HepG2 (cell line): Measurements from ENCODE around the gene EXOC6B. TPM values are rescaled to one million over a fixed set of nuclear protein-coding genes. Genes with fewer than 3 reads are reported as not detected.
A peak's percentile ranks its signal among the peaks of the same experiment; 100 is the strongest.

ENCODE experiments used
- ATAC-seq: fragments of 200-7000 bp; cut with Tn5 transposase; 3 replicates; pipeline ENCODE4 v1.9.1; 2020; ENCODE audit warnings: mild to moderate bottlenecking, moderate library complexity
- BruUV-seq: library from RNA; stranded (reverse); fragments of 400-500 nt; replicated peaks from 2 replicates; lab custom pipeline; 2021; lab: Mats Ljungman, UMichigan
- CTCF ChIA-PET: fragments of 300-600 bp; formaldehyde crosslinking; extraction: SDS; loops from one replicate; lab custom pipeline; 2021; ENCODE audit warnings: low total read pairs, inconsistent platforms, low intra/inter-chr PET ratio; lab: Yijun Ruan, JAX
- POLR2A ChIA-PET: fragments of 350-600 bp; sonication (Branson Sonifier 250); formaldehyde crosslinking; loops from one replicate; lab custom pipeline; 2020; ENCODE audit warnings: antibody characterized with exemption, inconsistent platforms; lab: Yijun Ruan, JAX
- DNase-seq: peaks from one replicate; pipeline ENCODE4 v3.0.0-alpha.2; 2015; ENCODE audit warnings: low spot score
- FAIRE-seq: peaks from 3 replicates; lab custom pipeline; 2011; peaks lifted over from hg19 to GRCh38; lab: Jason Lieb, UNC
- H2AFZ ChIP-seq: one replicate; pipeline ENCODE4 v1.6.1; 2011; ENCODE audit warnings: low read length, inconsistent platforms
- H3K27ac ChIP-seq: fragments of 300-600 bp; 3 replicates; pipeline ENCODE4 v1.8.0; 2011; ENCODE audit warnings: mixed run types, mild to moderate bottlenecking, mixed read lengths, low read length, inconsistent platforms; ENCODE audit not compliant: insufficient read depth; ENCODE audit errors: extremely low read length
- H3K27me3 ChIP-seq, 2 experiments: fragments of 200-600 bp in 1 of 2; 2 replicates in 1 of 2; 3 replicates in 1 of 2; pipeline versions ENCODE4 v1.6.0 to v1.8.0; 2011; ENCODE audit warnings: low read length in 2 of 2, mild to moderate bottlenecking in 2 of 2, moderate library complexity in 2 of 2, inconsistent platforms in 1 of 2; ENCODE audit not compliant: insufficient read depth in 2 of 2, control insufficient read depth in 1 of 2
- H3K36me3 ChIP-seq, 2 experiments: fragments of 200-600 bp in 1 of 2; replicated peaks in 1 of 2; 2 replicates in 1 of 2; 3 replicates in 1 of 2; pipeline versions ENCODE4 v1.5.1 to v1.8.0; 2011; ENCODE audit warnings: low read length in 2 of 2, inconsistent platforms in 1 of 2; ENCODE audit not compliant: insufficient read depth in 2 of 2, control insufficient read depth in 1 of 2
- H3K4me1 ChIP-seq: 2 replicates; pipeline ENCODE4 v1.5.1; 2012; ENCODE audit warnings: low read length, inconsistent platforms; ENCODE audit not compliant: insufficient read depth
- H3K4me2 ChIP-seq: 2 replicates; pipeline ENCODE4 v1.6.0; 2011; ENCODE audit warnings: low read depth, low read length, inconsistent platforms
- H3K4me3 ChIP-seq, 3 experiments: fragments of 200-600 bp in 1 of 3; sonication (generic), shearing (Covaris generic) in 1 of 3; replicated peaks in 1 of 3; 2 replicates each; pipeline ENCODE4 v1.5.1; 2011 to 2016; ENCODE audit warnings: low read length in 3 of 3, inconsistent platforms in 2 of 3, low read depth in 2 of 3, mild to moderate bottlenecking in 2 of 3, control low read depth in 1 of 3, mixed read lengths in 1 of 3; ENCODE audit not compliant: insufficient read depth in 1 of 3
- H3K79me2 ChIP-seq: one replicate; pipeline ENCODE4 v1.6.1; 2011; ENCODE audit warnings: low read length, inconsistent platforms; ENCODE audit not compliant: insufficient read depth
- H3K9ac ChIP-seq: 2 replicates; pipeline ENCODE4 v1.6.0; 2011; ENCODE audit warnings: mild to moderate bottlenecking, low read depth, low read length, inconsistent platforms; ENCODE audit not compliant: insufficient read depth
- H3K9me3 ChIP-seq: 2 replicates; pipeline ENCODE4 v1.5.1; 2012; ENCODE audit warnings: mild to moderate bottlenecking, low read length
- H4K20me1 ChIP-seq: 2 replicates; pipeline ENCODE4 v1.6.0; 2011; ENCODE audit warnings: inconsistent platforms, mild to moderate bottlenecking, low read length, moderate library complexity; ENCODE audit not compliant: insufficient read depth
- FIP1L1 ChIP-seq: fragments of 200-400 bp; formaldehyde crosslinking; IDR thresholded peaks from 2 replicates; pipeline ENCODE4 v1.6.1; 2018; ENCODE audit warnings: low read depth, mild to moderate bottlenecking, low read length, moderate library complexity, borderline replicate concordance; ENCODE audit not compliant: insufficient read depth
- IRF2 ChIP-seq: IDR thresholded peaks from 2 replicates; pipeline ENCODE4 v1.6.1; 2018; ENCODE audit warnings: missing genetic modification reagents, missing compliant biosample characterization
- KDM6A ChIP-seq: IDR thresholded peaks from 2 replicates; pipeline ENCODE4 v1.6.1; 2016; ENCODE audit warnings: low read depth
- MAFG ChIP-seq: sonication (generic); formaldehyde crosslinking; IDR thresholded peaks from 2 replicates; pipeline ENCODE4 v1.5.1; 2020; ENCODE audit warnings: mild to moderate bottlenecking, missing genetic modification reagents
- MIER2 ChIP-seq: IDR thresholded peaks from 2 replicates; pipeline ENCODE4 v1.6.1; 2016; ENCODE audit warnings: missing biosample characterization, missing genetic modification reagents
- MYC ChIP-seq: sonication (generic); formaldehyde crosslinking; IDR thresholded peaks from 2 replicates; pipeline ENCODE4 v1.9.0; 2021; ENCODE audit warnings: missing genetic modification reagents, borderline replicate concordance
- NCOR1 ChIP-seq: fragments of 200-600 bp; sonication (generic); IDR thresholded peaks from 2 replicates; pipeline ENCODE4 v1.7.0; 2017; ENCODE audit warnings: antibody characterized with exemption, low read length, borderline replicate concordance
- NFE2L2 ChIP-seq: fragments of 150-350 bp; IDR thresholded peaks from 2 replicates; pipeline ENCODE4 v1.6.1; 2014; ENCODE audit warnings: low read length
- POLR2G ChIP-seq: fragments of 200-400 bp; formaldehyde crosslinking; IDR thresholded peaks from 2 replicates; pipeline ENCODE4 v1.6.1; 2018; ENCODE audit warnings: mild to moderate bottlenecking, low read depth, low read length, moderate library complexity
- RFX5 ChIP-seq: IDR thresholded peaks from 2 replicates; pipeline ENCODE4 v1.6.1; 2011; ENCODE audit warnings: low read depth, low read length, improper control_type of control experiment
- RXRB ChIP-seq: IDR thresholded peaks from 2 replicates; pipeline ENCODE4 v1.6.1; 2016; ENCODE audit warnings: borderline replicate concordance, missing genetic modification reagents, missing compliant biosample characterization
- SCMH1 ChIP-seq: sonication (generic); formaldehyde crosslinking; IDR thresholded peaks from 2 replicates; pipeline ENCODE4 v1.9.0; 2021; ENCODE audit warnings: missing genetic modification reagents, mild to moderate bottlenecking, borderline replicate concordance
- SOX13 ChIP-seq, 3 experiments: fragments of 450-650 bp in 1 of 3; sonication (generic) in 1 of 3; formaldehyde crosslinking in 1 of 3; IDR thresholded peaks in 2 of 3; conservative IDR thresholded peaks in 1 of 3; 2 replicates each; pipeline versions ENCODE4 v1.5.0 to v1.6.1; 2016 to 2020; ENCODE audit warnings: antibody characterized with exemption in 1 of 3, mild to moderate bottlenecking in 1 of 3, missing compliant biosample characterization in 1 of 3, missing genetic modification reagents in 1 of 3, moderate library complexity in 1 of 3
- SYNCRIP ChIP-seq: fragments of 200-400 bp; formaldehyde crosslinking; IDR thresholded peaks from 2 replicates; pipeline ENCODE4 v1.6.1; 2018; ENCODE audit warnings: mild to moderate bottlenecking, low read depth, low read length; ENCODE audit not compliant: insufficient read depth
- TMF1 ChIP-seq: sonication (generic); formaldehyde crosslinking; IDR thresholded peaks from 2 replicates; pipeline ENCODE4 v1.8.1; 2022; ENCODE audit warnings: low read depth, missing genetic modification reagents
- ZKSCAN1 ChIP-seq: fragments of 150-350 bp; IDR thresholded peaks from 2 replicates; pipeline ENCODE4 v1.6.1; 2014; ENCODE audit warnings: low read length
- ZNF264 ChIP-seq: sonication (generic); formaldehyde crosslinking; IDR thresholded peaks from 2 replicates; pipeline ENCODE4 v1.4.0; 2020; ENCODE audit warnings: missing genetic modification reagents
- ZNF335 ChIP-seq: sonication (generic); formaldehyde crosslinking; IDR thresholded peaks from 2 replicates; pipeline ENCODE4 v1.4.0; 2020; ENCODE audit warnings: missing genetic modification reagents
- ZNF33A ChIP-seq: sonication (generic); formaldehyde crosslinking; IDR thresholded peaks from 2 replicates; pipeline ENCODE4 v1.5.1; 2020; ENCODE audit warnings: missing genetic modification reagents, mild to moderate bottlenecking, moderate library complexity, borderline replicate concordance
- ZNF350 ChIP-seq: sonication (generic); formaldehyde crosslinking; IDR thresholded peaks from 2 replicates; pipeline ENCODE4 v1.4.0; 2020; ENCODE audit warnings: mild to moderate bottlenecking, low read depth, missing genetic modification reagents, borderline replicate concordance
- ZNF746 ChIP-seq: sonication (generic); formaldehyde crosslinking; IDR thresholded peaks from 2 replicates; pipeline ENCODE4 v1.8.0; 2022; ENCODE audit warnings: mild to moderate bottlenecking, missing genetic modification reagents
- WGBS: methylation state at CpG from one replicate; pipeline ENCODE4 v1.1.6; 2017; ENCODE audit warnings: low lambda C conversion rate; 5-methylcytosine and 5-hydroxymethylcytosine counted together
- in situ Hi-C: cut with HindIII; loops from 2 replicates; pipeline ENCODE4 v1.10.0; 2017; ENCODE audit warnings: low pct_unique_long_range_greater_than_20kb; ENCODE audit not compliant: extremely low pct_ligation_motif_present
- intact Hi-C: fragments of 100-400 bp; cut with micrococcal nuclease; formaldehyde crosslinking; loops from one replicate; pipeline ENCODE4 v1.10.0; 2022; ENCODE audit not compliant: unreplicated experiment
- polyA plus RNA-seq, 8 experiments: library from polyadenylated mRNA; depleted of rRNA in 3 of 8; stranded (reverse) in 7 of 8; unstranded in 1 of 8; fragments of >200 nt; fragmentation: Illumina TruSeq in 4 of 8; extraction: Trizol in 4 of 8; gene quantifications; 2 replicates each; pipeline versions ENCODE4 v1.2.1 to v1.2.3, GENCODE V29; 2011 to 2016; ENCODE audit warnings: low read depth in 4 of 8, missing spikeins in 1 of 8, mixed read lengths in 1 of 8; ENCODE audit not compliant: insufficient read depth in 1 of 8
- total RNA-seq, 5 experiments: library from RNA; depleted of rRNA; stranded (reverse); fragments of >200 nt; fragmentation: Illumina TruSeq; extraction: Trizol; gene quantifications; 2 replicates each; pipeline ENCODE4 v1.2.3, GENCODE V29; 2016; ENCODE audit warnings: low read depth in 1 of 5
- TF ChIP-seq, protein P1 (sequence below): sonication (generic); formaldehyde crosslinking; IDR thresholded peaks from 2 replicates; pipeline ENCODE4 v1.8.1; 2023; ENCODE audit warnings: mild to moderate bottlenecking, missing genetic modification reagents, borderline replicate concordance

Gene EXOC6B
- total and polyA plus RNA-seq, 2 of the 13 experiments (the other 11 are each of a cell fraction or from before 2014, with no cell fraction given), result 9.1 to 15.9 TPM

GRCh38 chr2:72603481-72603880, 222.4 kb downstream of the EXOC6B start:
- Histone ChIP-seq H3K79me2 (no peaks in the 10 kb centered on the region), H3K4me3 (no peak overlapping the region), H3K9ac (no peak overlapping the region), H3K4me1 (no peaks in the 10 kb centered on the region), H2AFZ (no peak overlapping the region), H3K4me2 (no peak overlapping the region), H3K27me3 (no peaks in the 10 kb centered on the region), H3K27ac (no peak overlapping the region), H4K20me1 (no peaks in the 10 kb centered on the region), H3K36me3 (no peaks in the 10 kb centered on the region), H3K9me3 (no peaks in the 10 kb centered on the region)
- DNase-seq (no peak), ATAC-seq (no peak), FAIRE-seq (no peak)
- ChIA-PET POLR2A (no interaction called here), CTCF (no interaction called here)
- in situ Hi-C loops, result no loop called here
- no TSS peak for BruUV-seq
- peak; percentile 74 for TF ChIP-seq NFE2L2
- no peak for TF ChIP-seq POLR2G
- TF ChIP-seq IRF2, result no peak
- intact Hi-C loops, result loop anchor here (5.0 kb wide), 1 partner anchor 144 kb away; no protein-coding TSS in a partner anchor
- WGBS, result 98% methylated on average over 2 of the region's 2 CpGs

GRCh38 chr2:72602711-72603110, 223.1 kb downstream of the EXOC6B start:
- Histone ChIP-seq H3K4me1 (no peaks in the 10 kb centered on the region), H3K9me3 (no peaks in the 10 kb centered on the region), H3K27me3 (no peaks in the 10 kb centered on the region), H2AFZ (no peak overlapping the region), H3K36me3 (no peaks in the 10 kb centered on the region), H3K9ac (no peak overlapping the region), H3K27ac (no peak overlapping the region), H3K4me3 (no peak overlapping the region), H3K4me2 (no peak overlapping the region), H3K79me2 (no peaks in the 10 kb centered on the region), H4K20me1 (no peaks in the 10 kb centered on the region)
- ATAC-seq (no peak), DNase-seq (no peak), FAIRE-seq (no peak)
- intact Hi-C loops, result loop anchor here (5.0 kb wide), 1 partner anchor 145 kb away; no protein-coding TSS in a partner anchor
- BruUV-seq, result no TSS peak
- ChIA-PET POLR2A (no interaction called here), CTCF (no interaction called here)
- in situ Hi-C loops, result no loop called here
- 93% methylated on average over 3 of the region's 3 CpGs for WGBS
- TF ChIP-seq MIER2 (CRISPR knock-in tag) (no peak), ZNF264 (CRISPR knock-in tag) (no peak), SCMH1 (CRISPR knock-in tag) (no peak), SYNCRIP (no peak), MYC (CRISPR knock-in tag) (no peak), ZKSCAN1 (no peak), SOX13 (IDR thresholded peaks at IDR 0.05) (no peak), SOX13 (CRISPR knock-in tag; conservative IDR thresholded peaks at IDR 0.05 in 1 of 2, IDR thresholded peaks at IDR 0.05 in 1 of 2) (no peak), ZNF746 (no peak), ZNF33A (CRISPR knock-in tag) (no peak), TMF1 (CRISPR knock-in tag) (no peak), KDM6A (CRISPR knock-in tag) (no peak), MAFG (CRISPR knock-in tag) (no peak), ZNF335 (CRISPR knock-in tag) (no peak), FIP1L1 (no peak), ZNF350 (CRISPR knock-in tag) (no peak), RXRB (CRISPR knock-in tag) (no peak), RFX5 (no peak), NCOR1 (no peak)
- TF ChIP-seq, protein P1, sequence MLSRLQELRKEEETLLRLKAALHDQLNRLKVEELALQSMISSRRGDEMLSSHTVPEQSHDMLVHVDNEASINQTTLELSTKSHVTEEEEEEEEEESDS (CRISPR knock-in tag), result no peak
